Stimulated activated CD8-positive, alpha-beta memory T cell treated with anti-CD3 and anti-CD28 coated beads, Interleukin-15, amount 100 ng/mL, for 24 hours (primary cell): ENCODE data around the gene COPG2.
"Not testable (repeated sequence)": the region's sequence is repeated elsewhere in the genome, so short reads cannot be mapped to it uniquely, and the experiment has no call there.

Source experiments
- DNase-seq: peaks from one replicate; pipeline ENCODE4 v3.0.0-alpha.2; 2020; ENCODE audit warnings: low read depth

COPG2 gene

GRCh38 chr7:130649004-130649790 lies 19.4 kb downstream of the COPG2 start:
- DNase-seq, result no peak

GRCh38 chr7:130648580-130648979 lies 20.0 kb downstream of the COPG2 start:
- no peak for DNase-seq

DNA sequence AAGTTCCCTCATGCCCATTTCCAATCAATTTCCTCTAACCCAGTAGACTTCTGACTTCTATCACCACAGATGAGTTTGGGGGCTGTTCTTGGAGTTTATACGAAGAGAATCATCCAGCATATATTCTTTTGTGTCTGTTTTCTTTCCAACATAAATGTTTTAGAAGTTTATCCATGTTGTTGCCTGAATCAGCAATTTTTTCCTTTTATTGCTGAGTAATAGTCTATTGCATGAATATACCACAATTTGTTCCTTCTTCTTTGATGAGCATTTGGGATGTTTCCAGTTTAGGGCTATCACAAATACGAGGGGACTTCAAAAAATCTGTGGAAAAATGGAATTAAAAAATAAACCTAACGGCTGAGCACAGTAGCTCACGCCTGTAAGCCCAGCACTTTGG lies 26.2 kb downstream of the COPG2 start:
- DNase-seq, result no peak

DNA sequence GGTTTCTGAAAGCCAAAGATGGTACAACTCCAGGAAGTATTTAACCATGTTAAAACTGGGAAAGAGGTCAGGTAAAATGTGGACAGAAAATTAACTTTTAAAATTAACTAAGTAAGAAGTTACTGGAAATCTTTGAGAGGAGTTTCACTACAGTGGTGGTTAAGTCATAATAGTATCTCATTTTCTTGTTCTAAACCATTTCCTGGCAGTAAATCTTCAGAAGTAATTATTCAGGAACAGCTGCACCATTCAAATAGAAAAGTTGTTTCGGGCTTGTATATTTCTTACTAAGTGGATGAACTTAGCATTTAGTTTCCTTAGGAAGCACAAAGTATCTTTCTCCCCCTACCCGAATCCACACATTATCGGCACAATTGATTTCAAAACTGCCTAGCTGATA lies 27.1 kb downstream of the COPG2 start:
- no peak for DNase-seq

DNA sequence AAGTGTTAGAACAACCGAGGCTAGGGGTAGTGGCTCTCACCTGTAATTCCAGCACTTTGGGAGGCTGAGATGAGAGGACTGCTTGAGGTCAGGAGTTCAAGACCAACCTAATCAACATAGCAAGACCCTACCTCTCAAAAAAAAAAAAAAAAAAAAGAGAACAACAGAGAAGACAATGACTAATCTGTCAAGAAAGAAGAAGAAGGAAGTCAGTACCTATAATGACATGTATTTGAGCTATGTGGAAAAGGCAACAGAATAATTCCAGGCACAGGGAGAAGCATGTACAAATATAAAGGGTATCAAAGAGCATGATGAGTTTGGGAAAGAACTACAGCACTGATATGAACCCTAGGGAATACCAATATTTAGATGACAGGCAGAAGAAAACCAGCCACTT lies 27.5 kb downstream of the COPG2 start:
- DNase-seq, result no peak

DNA sequence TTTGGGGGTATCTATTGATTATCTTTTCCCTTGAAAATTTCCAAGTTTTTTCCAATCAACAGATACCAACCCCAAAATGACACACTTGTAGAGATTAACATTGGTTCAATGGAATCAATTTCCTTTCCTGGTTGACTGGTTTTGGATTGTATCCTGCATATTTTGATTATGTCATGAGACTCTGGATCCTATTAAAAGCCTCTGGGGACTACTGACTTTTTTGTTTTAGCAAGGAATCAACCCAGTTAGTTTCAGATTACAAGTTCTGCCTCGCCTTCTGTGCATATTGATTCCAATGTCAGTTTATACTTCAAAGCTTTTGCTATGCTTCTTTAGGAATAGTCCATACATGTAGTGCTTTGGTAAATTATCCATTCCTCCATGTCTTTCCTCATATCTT lies 29.2 kb downstream of the COPG2 start:
- DNase-seq, result no peak

DNA sequence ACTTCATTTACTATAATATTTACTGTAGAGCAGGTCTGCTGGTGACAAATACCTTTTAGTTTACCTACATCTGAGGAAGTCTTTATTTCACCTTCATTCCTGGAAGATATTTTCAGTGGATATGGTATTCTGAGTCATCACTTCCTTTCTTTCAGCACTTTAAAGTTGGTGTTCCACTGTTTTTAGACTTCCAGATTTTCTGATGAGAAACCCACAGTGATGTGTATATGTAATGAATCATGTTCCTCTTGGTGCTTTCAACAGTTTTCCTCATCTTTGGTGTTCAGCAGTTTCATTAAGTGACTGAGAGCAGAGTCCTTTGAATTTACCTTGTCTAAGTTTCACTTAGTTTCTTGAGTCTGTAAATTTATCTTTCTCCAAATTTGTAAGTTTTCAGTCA lies 36.4 kb downstream of the COPG2 start:
- no peak for DNase-seq

GRCh38 chr7:130628901-130629300 lies 39.6 kb downstream of the COPG2 start:
- no peak for DNase-seq

- no peak for DNase-seq
These were observed 40.8 kb downstream of the COPG2 start for GRCh38 chr7:130627775-130628174.

GRCh38 chr7:130622866-130623265 lies 45.7 kb downstream of the COPG2 start:
- no peak for DNase-seq

DNA sequence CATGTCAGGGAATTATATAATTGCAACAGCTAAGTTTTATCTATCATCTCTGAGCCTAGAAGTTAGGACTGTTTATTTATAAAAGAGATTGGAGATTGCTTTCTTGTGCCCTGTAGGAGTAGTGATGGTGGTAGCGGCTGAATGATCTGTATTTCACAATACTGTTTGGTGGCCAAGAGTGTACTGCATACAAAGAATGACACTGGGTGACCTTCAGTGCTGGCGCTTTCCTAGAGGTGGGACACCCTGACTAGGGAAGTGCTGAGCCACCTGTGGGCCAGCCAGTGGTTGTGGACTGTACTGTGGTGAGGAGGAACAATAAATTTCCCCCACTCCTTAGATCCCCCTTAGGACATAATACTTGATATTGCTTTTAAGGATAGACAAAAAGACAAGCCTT lies 53.0 kb downstream of the COPG2 start:
- DNase-seq, result no peak

GRCh38 chr7:130614449-130614848 lies 54.1 kb downstream of the COPG2 start:
- no peak for DNase-seq

- DNase-seq, result no peak
These were observed 57.3 kb downstream of the COPG2 start for GRCh38 chr7:130611218-130611617.

- not testable (repeated sequence) for DNase-seq
These were observed 61.5 kb downstream of the COPG2 start for GRCh38 chr7:130607066-130607465.

DNA sequence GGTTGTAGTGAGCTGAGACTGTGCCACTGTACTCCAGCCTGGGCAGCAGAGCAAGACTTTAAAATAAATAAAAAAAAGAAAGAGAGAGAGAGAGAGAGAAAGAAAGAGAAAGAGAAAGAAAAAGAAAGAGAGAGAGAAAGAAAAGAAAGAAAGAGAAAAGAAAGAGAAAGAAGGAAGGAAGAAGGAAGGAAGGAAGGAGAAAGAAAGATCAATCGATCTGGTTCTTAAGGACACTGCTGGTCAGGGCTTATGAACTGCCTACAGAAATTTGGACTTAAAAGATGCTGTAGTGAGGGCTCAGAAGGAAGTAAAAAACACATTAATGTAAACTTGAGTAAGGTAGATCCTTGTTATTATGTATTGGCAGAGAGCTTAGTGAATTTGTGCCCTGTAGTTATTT lies 62.4 kb downstream of the COPG2 start:
- no peak for DNase-seq

DNA sequence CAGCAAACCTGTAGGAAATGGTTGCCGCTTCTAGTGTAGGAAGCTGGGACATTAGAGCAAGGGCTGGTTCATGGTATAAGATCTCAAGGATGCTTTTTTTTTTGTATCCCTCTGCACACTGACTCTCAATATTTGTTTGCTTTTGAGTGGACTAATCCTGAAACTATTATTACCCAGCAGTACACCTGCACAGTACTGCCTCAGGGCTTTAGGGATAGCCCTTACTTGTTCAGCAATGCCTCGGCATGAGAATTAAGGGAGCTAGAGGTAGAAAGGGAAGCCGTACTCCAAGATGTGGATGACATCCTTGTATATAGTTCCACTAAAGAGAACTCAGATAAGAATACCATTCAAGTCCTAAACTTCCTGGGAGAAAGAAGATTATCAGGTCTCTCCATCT lies 70.5 kb downstream of the COPG2 start:
- DNase-seq, result no peak

DNA sequence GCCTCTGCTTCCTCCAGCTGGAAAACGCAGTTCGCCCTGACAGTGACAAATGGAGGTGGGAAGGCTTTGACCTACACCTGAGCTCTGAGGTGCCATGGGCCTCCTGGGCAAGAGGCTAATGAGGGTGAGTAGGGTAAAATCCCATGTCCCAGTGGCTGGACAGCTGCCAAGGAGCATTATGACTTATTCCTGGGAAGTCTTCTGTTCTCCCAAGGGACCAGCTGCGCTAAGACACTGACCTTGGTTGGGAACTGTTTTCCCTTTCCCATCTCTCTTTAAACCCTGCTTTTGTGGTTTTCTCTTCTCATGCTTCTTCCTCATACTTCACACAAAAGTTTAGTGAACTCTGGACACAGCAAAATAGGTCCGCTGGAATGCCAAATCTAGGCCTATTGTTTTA lies 72.6 kb downstream of the COPG2 start:
- DNase-seq, result no peak

DNA sequence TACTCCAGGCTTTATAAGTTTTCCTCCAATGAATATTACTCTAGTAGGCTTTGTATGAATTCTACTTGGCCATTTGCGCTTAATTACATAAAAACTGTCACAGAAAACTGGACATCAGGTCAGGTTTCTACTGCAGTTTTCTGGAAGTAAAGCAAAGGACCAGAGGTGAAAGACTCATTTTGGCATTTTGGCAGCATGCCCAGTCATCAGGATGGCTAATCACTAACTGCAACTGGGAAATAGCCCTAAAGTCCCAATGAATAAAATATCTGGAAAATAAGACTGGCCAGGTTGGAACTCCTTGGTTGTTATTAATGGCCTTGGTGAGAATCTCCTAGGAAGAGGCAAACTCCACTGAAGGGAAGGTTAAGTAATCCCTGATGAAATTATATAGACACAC lies 75.5 kb downstream of the COPG2 start:
- DNase-seq, result no peak

DNA sequence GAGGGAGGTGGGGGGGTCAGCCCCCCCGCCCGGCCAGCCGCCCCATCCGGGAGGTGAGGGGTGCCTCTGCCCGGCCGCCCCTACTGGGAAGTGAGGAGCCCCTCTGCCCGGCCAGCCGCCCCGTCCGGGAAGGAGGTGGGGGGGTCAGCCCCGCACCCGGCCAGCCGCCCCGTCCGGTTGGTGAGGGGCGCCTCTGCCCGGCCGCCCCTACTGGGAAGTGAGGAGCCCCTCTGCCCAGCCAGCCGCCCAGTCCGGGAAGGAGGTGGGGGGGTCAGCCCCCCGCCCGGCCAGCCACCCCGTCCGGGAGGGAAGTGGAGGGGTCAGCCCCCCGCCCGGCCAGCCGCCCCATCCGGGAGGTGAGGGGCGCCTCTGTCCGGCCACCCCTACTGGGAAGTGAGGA lies 77.1 kb downstream of the COPG2 start:
- DNase-seq, result not testable (repeated sequence)

GRCh38 chr7:130585932-130586331 lies 82.6 kb downstream of the COPG2 start:
- DNase-seq, result not testable (repeated sequence)

- DNase-seq, result not testable (repeated sequence)
These were observed 93.4 kb downstream of the COPG2 start for GRCh38 chr7:130575110-130575509.

- DNase-seq, result not testable (repeated sequence)
These were observed 98.4 kb downstream of the COPG2 start for GRCh38 chr7:130570144-130570543.

GRCh38 chr7:130566898-130567280 lies 101.7 kb downstream of the COPG2 start:
- DNase-seq, result no peak

DNA sequence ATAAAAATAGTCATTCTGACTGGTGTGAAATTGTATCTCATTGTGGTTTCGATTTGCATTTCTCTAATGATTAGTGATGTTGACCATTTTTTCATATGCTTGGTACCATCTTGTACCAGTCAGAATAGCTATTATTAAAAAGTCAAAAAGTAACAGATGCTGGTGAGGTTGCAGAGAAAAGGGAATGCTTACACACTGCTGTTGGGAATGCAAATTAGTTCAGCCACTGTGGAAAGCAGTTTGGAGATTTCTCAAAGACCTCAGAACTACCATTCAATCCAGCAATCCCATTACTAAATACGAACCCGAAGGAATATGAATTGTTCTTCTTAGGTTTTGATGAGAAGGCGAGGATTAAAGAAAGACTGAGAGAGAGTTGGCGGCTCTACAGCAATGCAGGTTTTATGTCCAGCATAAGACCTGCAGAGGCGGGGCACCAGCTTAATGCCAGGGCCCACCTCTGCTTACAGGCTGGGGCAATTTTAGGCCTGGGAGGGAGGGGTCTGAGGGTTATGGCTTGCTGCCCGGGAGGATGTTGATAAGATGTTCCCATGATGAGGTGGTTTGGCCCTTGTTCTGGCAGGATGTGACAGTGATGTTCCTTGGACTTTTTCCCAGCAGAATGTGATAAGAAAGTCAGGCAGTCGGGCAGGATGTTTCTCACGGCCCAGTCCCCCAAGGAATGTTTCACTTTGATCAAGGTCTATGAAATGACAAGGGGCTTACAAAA lies 102.2 kb downstream of the COPG2 start:
- no peak for DNase-seq
